ENCODE data around the gene NUSAP1.
"Not testable (repeated sequence)": the region's sequence is repeated elsewhere in the genome, so short reads cannot be mapped to it uniquely, and the experiment has no call there.

The NUSAP1 gene

GRCh38 chr15:41411441-41411840 is 78.8 kb downstream of the NUSAP1 start:
- no peak for DNase-seq (ENCODE audit: low read depth in 2 of 2)

GRCh38 chr15:41416128-41416741 is 83.6 kb downstream of the NUSAP1 start:
- no peak for DNase-seq (ENCODE audit: low read depth in 2 of 2)

DNA sequence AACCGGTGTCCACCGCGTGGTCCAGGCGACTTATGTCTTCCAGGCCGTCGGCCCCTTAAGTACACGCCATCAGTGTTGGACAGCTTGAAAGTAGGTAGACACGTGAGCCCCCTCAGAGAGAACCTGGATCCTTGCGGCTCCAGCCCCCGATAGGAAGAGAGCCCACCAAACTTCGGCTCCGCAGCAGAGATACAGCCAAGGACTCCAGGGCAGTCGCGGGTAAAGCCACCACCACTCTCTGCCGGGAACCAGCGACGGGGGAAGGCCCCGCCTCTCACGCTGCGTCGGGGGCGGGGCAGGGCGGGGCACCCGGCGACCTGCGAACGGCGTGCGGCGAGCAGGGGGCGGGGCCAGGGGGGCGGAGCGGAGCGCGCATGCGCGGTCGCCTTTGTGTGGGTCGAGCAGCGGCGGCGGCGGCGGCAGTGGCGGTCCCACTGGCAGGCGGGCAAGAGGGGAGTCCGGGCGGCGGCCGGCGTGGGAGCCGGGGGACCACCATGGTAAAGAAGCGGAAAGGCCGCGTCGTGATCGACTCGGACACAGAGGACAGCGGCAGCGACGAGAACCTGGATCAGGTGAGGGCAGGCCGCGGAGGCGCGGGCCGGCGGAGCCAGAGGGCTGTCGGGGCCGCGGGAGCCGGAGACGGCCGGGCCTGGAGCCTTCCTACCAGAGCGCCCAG is 84.2 kb downstream of the NUSAP1 start, which contains the start of gene RTF1:
Gene RTF1, plus strand, starts transcription at position 354 of the 676 bp plus-strand sequence. Its CDS starts 21 bp downstream, at position 375.
- peak; percentile 97 to 98 for DNase-seq (ENCODE audit: low read depth in 2 of 2)

GRCh38 chr15:41417418-41418195 is 84.9 kb downstream of the NUSAP1 start:
- DNase-seq (ENCODE audit: low read depth in 2 of 2) = no peak

GRCh38 chr15:41423979-41424659 is 91.4 kb downstream of the NUSAP1 start:
- no peak for DNase-seq (ENCODE audit: low read depth in 2 of 2)

- no peak for DNase-seq (ENCODE audit: low read depth in 2 of 2)
Observed at GRCh38 chr15:41424809-41425208, 92.1 kb downstream of the NUSAP1 start.

DNA sequence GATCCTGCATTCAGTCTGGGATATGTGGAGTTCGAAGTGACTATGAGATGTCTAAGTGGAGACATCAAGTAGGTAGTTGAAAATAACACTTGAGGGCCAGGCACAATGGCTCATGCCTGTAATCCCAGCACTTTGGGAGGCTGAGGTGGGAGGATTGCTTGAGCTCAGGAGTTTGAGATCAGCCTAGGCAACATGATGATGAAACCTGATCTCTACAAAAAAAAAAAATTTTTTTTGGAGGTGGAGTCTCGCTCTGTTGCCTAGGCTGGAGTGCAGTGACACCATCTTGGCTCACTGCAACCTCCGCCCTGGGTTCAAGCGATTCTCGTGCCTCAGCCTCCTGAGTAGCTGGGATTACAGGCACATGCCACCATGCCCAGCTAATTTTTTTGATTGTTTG is 93.2 kb downstream of the NUSAP1 start:
- not testable (repeated sequence) for DNase-seq (ENCODE audit: low read depth in 2 of 2)

DNA sequence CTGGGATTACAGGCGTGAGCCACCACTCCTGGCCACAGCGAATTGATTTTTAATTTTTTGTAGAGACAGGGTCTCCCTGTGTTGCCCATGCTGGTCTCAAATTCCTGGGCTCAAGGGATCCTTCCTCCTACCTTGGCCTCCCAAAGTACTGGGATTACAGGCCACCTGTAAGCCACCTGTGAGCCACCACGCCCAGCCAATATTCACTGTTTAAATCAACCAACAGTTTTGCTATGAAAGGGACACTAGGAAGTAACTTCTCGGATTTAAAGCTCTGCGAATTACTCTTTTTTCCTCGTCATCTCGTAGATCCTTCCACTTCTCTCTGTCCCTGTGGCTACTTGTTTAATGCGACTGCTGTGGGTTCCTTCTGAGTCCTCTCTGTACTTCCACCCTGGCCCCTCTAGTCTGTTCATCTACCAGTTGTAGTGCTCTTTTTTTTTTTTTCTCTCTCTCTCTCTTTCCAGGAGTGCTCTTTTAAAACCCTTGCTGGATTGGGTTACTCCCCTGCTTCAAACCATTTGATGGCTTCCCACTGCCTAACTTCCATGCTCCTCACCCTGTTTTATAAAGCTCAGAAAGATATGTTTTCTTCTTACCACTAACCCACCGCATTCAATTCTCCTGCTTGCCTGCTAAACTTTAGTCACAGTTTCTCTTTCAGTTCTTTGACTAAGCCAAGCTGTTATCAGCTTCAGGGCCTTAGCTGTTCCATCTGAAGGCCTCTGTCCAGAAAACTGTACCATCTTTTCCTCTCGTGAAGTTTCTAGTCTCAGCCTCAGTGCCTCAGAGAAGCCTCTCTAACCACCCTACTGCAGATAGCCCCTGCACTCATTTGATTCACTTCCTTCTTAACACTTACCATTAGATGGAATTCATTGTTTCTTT is 96.6 kb downstream of the NUSAP1 start:
- DNase-seq (ENCODE audit: low read depth in 2 of 2) = no peak
